Endometrial microvascular endothelial cells (primary cell): ENCODE data around the gene NCKIPSD. TPM values are rescaled to one million over a fixed set of nuclear protein-coding genes. Genes with fewer than 3 reads are reported as not detected.

ENCODE experiments used
- in situ Hi-C: cut with HindIII; loops from 2 replicates; pipeline ENCODE4 v1.10.0; 2017; ENCODE audit warnings: low sequenced_read_pairs, low pct_unique_long_range_greater_than_20kb; ENCODE audit errors: inconsistent ontology term
- total RNA-seq: library from RNA; depleted of rRNA; stranded (reverse); fragments of >200 nt; gene quantifications from one replicate; pipeline ENCODE4 v1.2.3, GENCODE V29; 2015; ENCODE audit errors: inconsistent ontology term

NCKIPSD gene
- total RNA-seq, 1 donor from 2014 or later = 16.7 TPM

GRCh38 chr3:48656061-48656840 is 29.5 kb downstream of the NCKIPSD start:
- in situ Hi-C loops = no loop called here

GRCh38 chr3:48655606-48656005 is 30.1 kb downstream of the NCKIPSD start:
- in situ Hi-C loops = no loop called here

DNA sequence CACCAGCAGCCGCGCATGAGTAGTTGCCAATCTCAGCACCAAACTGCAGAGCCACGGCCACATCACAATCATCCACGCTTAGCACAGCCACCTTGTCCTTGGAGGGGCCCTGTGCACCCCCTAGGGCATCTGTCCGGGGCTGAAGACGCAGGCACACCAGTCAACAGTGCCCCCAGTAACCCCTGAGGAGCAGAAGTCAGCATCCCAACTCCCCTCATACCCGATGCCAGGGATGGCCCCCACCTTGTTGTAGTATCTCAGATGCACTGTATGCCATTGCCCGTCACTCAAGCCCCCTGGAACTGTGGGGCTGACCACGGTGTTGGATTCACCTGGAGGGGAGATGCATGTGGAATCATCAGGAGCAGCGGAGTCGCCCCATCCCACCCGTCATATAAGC is 30.7 kb downstream of the NCKIPSD start:
- in situ Hi-C loops = no loop called here

DNA sequence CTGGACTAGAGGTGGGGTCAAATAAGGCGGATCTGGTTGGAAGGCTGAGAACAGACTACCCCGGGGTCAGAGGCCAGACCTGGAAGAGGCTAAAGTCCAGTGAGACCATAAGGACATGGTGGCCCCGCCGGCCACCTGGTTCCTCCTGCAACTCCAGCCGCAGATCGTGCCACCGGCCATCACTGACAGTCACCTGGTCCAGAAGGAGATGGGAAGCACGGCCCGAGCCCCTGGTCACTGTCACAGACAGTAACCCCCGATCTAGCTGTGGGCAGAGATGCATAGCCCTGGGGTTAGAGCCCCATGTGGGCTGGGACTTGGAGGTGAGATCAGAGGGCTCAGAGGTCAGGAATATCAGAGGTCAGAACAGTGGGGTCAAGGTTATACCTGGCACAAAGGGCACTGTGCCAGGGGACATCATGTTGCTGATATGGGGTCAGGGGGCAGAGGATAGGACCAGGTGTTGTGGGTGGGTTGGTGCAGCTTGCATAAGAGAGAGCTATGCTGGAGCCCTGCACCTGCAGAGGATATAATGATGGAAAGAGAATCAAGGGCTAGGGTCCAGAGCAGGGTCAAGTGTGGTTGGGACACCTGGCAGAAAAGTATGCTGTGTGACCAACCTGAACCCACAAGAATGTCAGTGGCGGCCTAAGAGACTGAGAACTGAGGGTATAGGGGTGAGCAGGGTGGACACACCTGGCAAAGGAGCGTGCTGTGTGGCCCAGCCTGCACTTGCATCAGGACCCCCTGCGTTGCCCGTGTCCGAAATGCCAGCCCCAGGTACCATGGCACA is 32.6 kb downstream of the NCKIPSD start:
- in situ Hi-C loops = no loop called here

DNA sequence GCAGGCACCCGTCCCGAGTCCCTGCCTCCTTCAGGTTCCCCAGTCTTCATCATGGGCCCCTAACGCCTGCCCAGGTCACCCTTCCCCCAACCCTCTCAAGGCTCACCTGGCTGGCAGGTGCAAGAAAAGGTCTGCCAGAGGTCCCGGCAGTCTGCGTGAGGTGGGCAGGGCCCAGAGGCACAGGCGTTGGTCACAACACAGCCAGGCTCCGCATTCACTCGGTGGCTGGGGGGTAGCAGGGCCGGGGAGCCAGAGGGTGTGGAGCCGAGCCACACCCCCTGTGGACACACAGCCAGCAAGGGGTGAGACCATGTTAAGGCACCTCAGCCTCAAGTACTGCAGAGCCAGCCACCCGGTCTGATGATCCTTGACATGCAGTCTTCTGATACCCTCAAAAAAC is 33.9 kb downstream of the NCKIPSD start:
- in situ Hi-C loops = no loop called here

DNA sequence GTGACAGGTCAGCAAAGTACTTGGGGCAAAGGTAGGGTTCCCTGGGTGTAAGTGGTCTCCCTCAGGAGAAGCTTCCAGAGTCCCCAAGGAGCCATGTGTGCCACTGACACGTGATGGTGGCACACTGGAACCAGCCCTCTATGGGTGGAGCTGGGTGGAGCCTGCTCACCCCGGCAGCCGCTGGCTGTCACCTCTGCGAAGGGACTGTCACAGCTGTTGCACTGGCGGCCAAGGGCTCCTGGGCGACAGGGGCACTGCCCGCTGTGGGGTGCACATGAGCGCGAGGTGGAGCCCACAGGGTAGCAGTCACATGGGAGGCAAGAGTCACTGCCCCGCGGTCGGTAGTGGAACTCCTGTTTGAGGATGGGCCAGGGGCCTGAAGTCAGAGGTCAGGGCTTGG is 35.0 kb downstream of the NCKIPSD start:
- in situ Hi-C loops = no loop called here

DNA sequence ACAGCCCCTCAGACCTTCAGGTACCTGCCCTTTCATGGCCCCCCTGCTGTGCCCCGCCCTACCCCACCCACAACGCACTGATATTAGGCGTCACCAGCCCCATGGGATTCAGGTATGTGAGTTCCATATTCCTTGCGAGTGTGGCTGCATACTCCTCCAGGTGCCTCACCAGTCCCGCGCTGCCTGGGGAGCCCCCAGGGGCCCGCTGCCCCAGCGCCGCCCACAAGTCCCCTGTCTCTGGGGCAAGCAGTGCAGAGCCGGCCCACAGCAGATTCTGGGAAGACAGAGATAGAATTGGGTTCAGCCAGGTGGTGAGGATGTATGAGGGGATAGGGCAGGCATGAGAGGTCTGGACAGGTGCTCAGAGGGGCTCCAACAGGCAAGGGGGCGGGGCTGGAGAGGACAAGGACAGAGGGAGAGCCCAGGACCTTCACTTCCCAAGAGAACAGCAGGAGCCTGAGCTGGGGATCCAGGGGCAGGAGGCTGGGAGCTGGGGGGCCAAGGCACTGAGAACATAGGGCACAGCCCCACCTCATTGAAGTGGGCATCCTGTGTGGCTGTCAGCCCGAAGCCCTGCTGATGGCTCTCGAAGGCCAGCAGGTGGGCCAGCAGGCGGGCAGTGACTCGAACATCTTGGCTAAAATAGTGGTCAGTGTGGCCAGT is 37.4 kb downstream of the NCKIPSD start:
- in situ Hi-C loops = no loop called here

GRCh38 chr3:48647714-48648113 is 38.0 kb downstream of the NCKIPSD start:
- in situ Hi-C loops = no loop called here

- in situ Hi-C loops = no loop called here
Observed at GRCh38 chr3:48644898-48645760, 40.6 kb downstream of the NCKIPSD start.

- in situ Hi-C loops = no loop called here
Observed at GRCh38 chr3:48642605-48643004, 43.1 kb downstream of the NCKIPSD start.

GRCh38 chr3:48641396-48641795 is 44.3 kb downstream of the NCKIPSD start:
- in situ Hi-C loops = no loop called here

- in situ Hi-C loops = no loop called here
Observed at GRCh38 chr3:48639944-48640606, 45.6 kb downstream of the NCKIPSD start.

GRCh38 chr3:48637305-48637704 is 48.4 kb downstream of the NCKIPSD start:
- in situ Hi-C loops = no loop called here

GRCh38 chr3:48636149-48636655 is 49.5 kb downstream of the NCKIPSD start:
- in situ Hi-C loops = no loop called here

DNA sequence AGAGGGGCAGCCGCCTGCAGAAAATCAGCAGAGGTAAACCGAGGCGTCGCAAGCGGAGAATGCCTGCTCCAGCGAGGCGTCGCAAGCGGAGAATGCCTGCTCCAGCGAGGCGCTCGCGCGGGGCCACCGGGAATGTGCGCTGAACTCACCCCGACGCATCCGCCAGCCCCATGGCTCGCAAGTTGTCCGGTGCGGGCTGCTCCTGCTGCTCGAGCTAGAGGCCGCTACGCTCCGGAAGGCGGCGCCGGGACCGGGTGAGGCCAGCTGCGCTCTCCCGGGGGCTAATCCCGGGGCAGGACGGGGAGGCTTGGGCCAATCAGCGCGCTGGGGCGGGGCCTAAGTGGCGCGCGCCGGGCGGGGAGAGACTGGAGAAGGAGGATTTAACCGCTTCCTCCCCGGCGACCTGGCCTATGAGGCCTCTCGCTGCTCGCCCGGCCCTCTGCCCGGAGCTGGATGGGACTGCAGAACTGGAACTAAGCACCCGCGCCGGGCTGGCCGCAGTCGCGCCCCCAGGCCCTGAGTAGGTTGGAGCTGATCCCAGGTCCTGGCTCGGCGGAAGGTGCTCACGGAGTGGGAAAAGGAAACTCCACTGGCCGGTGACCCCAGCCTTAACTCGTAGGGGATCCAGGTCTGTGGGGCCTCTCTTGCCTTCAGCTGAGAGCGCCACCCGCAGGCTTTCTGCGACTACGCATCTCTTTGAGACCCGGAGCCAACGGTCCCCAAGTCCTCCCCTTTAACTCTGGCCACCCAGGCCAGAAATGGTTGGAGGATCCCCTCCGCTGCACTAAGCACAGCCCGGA is 50.3 kb downstream of the NCKIPSD start, which contains the start of gene SLC26A6:
Gene SLC26A6, minus strand, starts transcription at position 240 of the 800 bp plus-strand sequence. Its CDS starts 68 bp downstream, at position 172.
- in situ Hi-C loops = no loop called here

- in situ Hi-C loops = no loop called here
Observed at GRCh38 chr3:48634661-48635221, 51.0 kb downstream of the NCKIPSD start.

- in situ Hi-C loops = no loop called here
Observed at GRCh38 chr3:48633743-48634142, 52.0 kb downstream of the NCKIPSD start.
